ENCODE measurements around the gene CPHXL2.

CPHXL2 gene

GRCh38 chr16:75679366-75679765 is 2.6 kb upstream of the CPHXL2 start:
- H3K4me1 ChIP-seq (ENCODE audit: insufficient read depth, low read length) = no peaks in the 10 kb centered on the region
- H3K27ac ChIP-seq (ENCODE audit: low read length) = no peak overlapping the region
- H3K9ac ChIP-seq (ENCODE audit: low read depth, low read length) = no peak overlapping the region
- H3K9me3 ChIP-seq (ENCODE audit: insufficient read depth, low read depth, low read length) = peaks cover 19% of the 10 kb centered on the region
- no peaks in the 10 kb centered on the region for H3K36me3 ChIP-seq (ENCODE audit: insufficient read depth, low read depth, low read length)
- no peaks in the 10 kb centered on the region for H3K27me3 ChIP-seq (ENCODE audit: insufficient read depth, low read length)
- H3K4me3 ChIP-seq (ENCODE audit: low read length) = no peak overlapping the region

GRCh38 chr16:75667503-75667902 is 9.3 kb downstream of the CPHXL2 start:
- no peak overlapping the region for H3K27ac ChIP-seq (ENCODE audit: low read length)
- no peak overlapping the region for H3K9ac ChIP-seq (ENCODE audit: low read depth, low read length)
- no peaks in the 10 kb centered on the region for H3K9me3 ChIP-seq (ENCODE audit: insufficient read depth, low read depth, low read length)
- H3K36me3 ChIP-seq (ENCODE audit: insufficient read depth, low read depth, low read length) = no peaks in the 10 kb centered on the region
- no peaks in the 10 kb centered on the region for H3K27me3 ChIP-seq (ENCODE audit: insufficient read depth, low read length)
- H3K4me3 ChIP-seq (ENCODE audit: low read length) = no peak overlapping the region
- no peaks in the 10 kb centered on the region for H3K4me1 ChIP-seq (ENCODE audit: insufficient read depth, low read length)

- H3K9me3 ChIP-seq (ENCODE audit: insufficient read depth, low read depth, low read length) = no peaks in the 10 kb centered on the region
- no peak overlapping the region for H3K27ac ChIP-seq (ENCODE audit: low read length)
- H3K36me3 ChIP-seq (ENCODE audit: insufficient read depth, low read depth, low read length) = peaks cover 29% of the 10 kb centered on the region
- no peak overlapping the region for H3K9ac ChIP-seq (ENCODE audit: low read depth, low read length)
- H3K4me1 ChIP-seq (ENCODE audit: insufficient read depth, low read length) = no peaks in the 10 kb centered on the region
- no peaks in the 10 kb centered on the region for H3K27me3 ChIP-seq (ENCODE audit: insufficient read depth, low read length)
- no peak overlapping the region for H3K4me3 ChIP-seq (ENCODE audit: low read length)
These were observed 16.0 kb downstream of the CPHXL2 start for GRCh38 chr16:75660726-75661302.

GRCh38 chr16:75660321-75660720 is 16.5 kb downstream of the CPHXL2 start:
- Histone ChIP-seq H3K9ac (ENCODE audit: low read depth, low read length) (no peak overlapping the region), H3K36me3 (ENCODE audit: insufficient read depth, low read depth, low read length) (peaks cover 34% of the 10 kb centered on the region), H3K9me3 (ENCODE audit: insufficient read depth, low read depth, low read length) (no peaks in the 10 kb centered on the region), H3K4me3 (ENCODE audit: low read length) (no peak overlapping the region), H3K27me3 (ENCODE audit: insufficient read depth, low read length) (no peaks in the 10 kb centered on the region), H3K4me1 (ENCODE audit: insufficient read depth, low read length) (no peaks in the 10 kb centered on the region), H3K27ac (ENCODE audit: low read length) (no peak overlapping the region)

- H3K9ac ChIP-seq (ENCODE audit: low read depth, low read length) = no peak overlapping the region
- H3K27me3 ChIP-seq (ENCODE audit: insufficient read depth, low read length) = no peaks in the 10 kb centered on the region
- H3K27ac ChIP-seq (ENCODE audit: low read length) = no peak overlapping the region
- no peaks in the 10 kb centered on the region for H3K4me1 ChIP-seq (ENCODE audit: insufficient read depth, low read length)
- no peak overlapping the region for H3K4me3 ChIP-seq (ENCODE audit: low read length)
- H3K9me3 ChIP-seq (ENCODE audit: insufficient read depth, low read depth, low read length) = no peaks in the 10 kb centered on the region
- H3K36me3 ChIP-seq (ENCODE audit: insufficient read depth, low read depth, low read length) = peaks cover 45% of the 10 kb centered on the region
These were observed 18.6 kb downstream of the CPHXL2 start for GRCh38 chr16:75658175-75658574.

GRCh38 chr16:75653922-75654321 is 22.9 kb downstream of the CPHXL2 start:
- H3K9ac ChIP-seq (ENCODE audit: low read depth, low read length) = no peak overlapping the region
- peaks cover 9% of the 10 kb centered on the region; the same call in 1 of the 2 replicates for H3K4me1 ChIP-seq (ENCODE audit: insufficient read depth, low read length)
- no peaks in the 10 kb centered on the region for H3K9me3 ChIP-seq (ENCODE audit: insufficient read depth, low read depth, low read length)
- H3K27ac ChIP-seq (ENCODE audit: low read length) = no peak overlapping the region
- no peaks in the 10 kb centered on the region for H3K27me3 ChIP-seq (ENCODE audit: insufficient read depth, low read length)
- peaks cover 45% of the 10 kb centered on the region for H3K36me3 ChIP-seq (ENCODE audit: insufficient read depth, low read depth, low read length)
- H3K4me3 ChIP-seq (ENCODE audit: low read length) = no peak overlapping the region

GRCh38 chr16:75648265-75649076 is 28.3 kb downstream of the CPHXL2 start:
- Histone ChIP-seq H3K36me3 (ENCODE audit: insufficient read depth, low read depth, low read length) (peaks cover 23% of the 10 kb centered on the region), H3K4me1 (ENCODE audit: insufficient read depth, low read length) (peaks cover 9% of the 10 kb centered on the region; the same call in 1 of the 2 replicates), H3K4me3 (ENCODE audit: low read length) (peak overlapping the region; percentile 90), H3K9me3 (ENCODE audit: insufficient read depth, low read depth, low read length) (no peaks in the 10 kb centered on the region), H3K27me3 (ENCODE audit: insufficient read depth, low read length) (no peaks in the 10 kb centered on the region), H3K9ac (ENCODE audit: low read depth, low read length) (peak overlapping the region; percentile 95), H3K27ac (ENCODE audit: low read length) (peak overlapping the region; percentile 91)

- Histone ChIP-seq H3K36me3 (ENCODE audit: insufficient read depth, low read depth, low read length) (peaks cover 31% of the 10 kb centered on the region), H3K9me3 (ENCODE audit: insufficient read depth, low read depth, low read length) (no peaks in the 10 kb centered on the region), H3K27me3 (ENCODE audit: insufficient read depth, low read length) (no peaks in the 10 kb centered on the region), H3K27ac (ENCODE audit: low read length) (peak within 1 kb of the TSS; percentile 91), H3K4me3 (ENCODE audit: low read length) (peak within 1 kb of the TSS; percentile 90), H3K9ac (ENCODE audit: low read depth, low read length) (peak within 1 kb of the TSS; percentile 95), H3K4me1 (ENCODE audit: insufficient read depth, low read length) (peaks cover 9% of the 10 kb centered on the region; the same call in 1 of the 2 replicates)
These were observed 29.1 kb downstream of the CPHXL2 start, which contains the start of the genes KARS1 and TERF2IP for GRCh38 chr16:75647492-75648264. KARS1 (minus strand) TSS chr16:75647665; CDS start chr16:75647639, 26 bp downstream. TERF2IP (plus strand) TSS chr16:75647773; CDS start chr16:75647883, 110 bp downstream.

GRCh38 chr16:75647112-75647491 is 29.7 kb downstream of the CPHXL2 start:
- Histone ChIP-seq H3K4me1 (ENCODE audit: insufficient read depth, low read length) (peaks cover 9% of the 10 kb centered on the region; the same call in 1 of the 2 replicates), H3K27ac (ENCODE audit: low read length) (peak overlapping the region; percentile 72), H3K9ac (ENCODE audit: low read depth, low read length) (peak overlapping the region; percentile 95), H3K36me3 (ENCODE audit: insufficient read depth, low read depth, low read length) (peaks cover 37% of the 10 kb centered on the region), H3K9me3 (ENCODE audit: insufficient read depth, low read depth, low read length) (no peaks in the 10 kb centered on the region), H3K4me3 (ENCODE audit: low read length) (peak overlapping the region; percentile 90), H3K27me3 (ENCODE audit: insufficient read depth, low read length) (no peaks in the 10 kb centered on the region)

GRCh38 chr16:75644240-75645012 is 32.4 kb downstream of the CPHXL2 start:
- no peaks in the 10 kb centered on the region for H3K9me3 ChIP-seq (ENCODE audit: insufficient read depth, low read depth, low read length)
- H3K27me3 ChIP-seq (ENCODE audit: insufficient read depth, low read length) = no peaks in the 10 kb centered on the region
- H3K4me3 ChIP-seq (ENCODE audit: low read length) = no peak overlapping the region
- no peak overlapping the region for H3K27ac ChIP-seq (ENCODE audit: low read length)
- no peak overlapping the region for H3K9ac ChIP-seq (ENCODE audit: low read depth, low read length)
- no peaks in the 10 kb centered on the region for H3K4me1 ChIP-seq (ENCODE audit: insufficient read depth, low read length)
- peaks cover 62% of the 10 kb centered on the region for H3K36me3 ChIP-seq (ENCODE audit: insufficient read depth, low read depth, low read length)

- peaks cover 97% of the 10 kb centered on the region for H3K36me3 ChIP-seq (ENCODE audit: insufficient read depth, low read depth, low read length)
- no peak overlapping the region for H3K4me3 ChIP-seq (ENCODE audit: low read length)
- H3K4me1 ChIP-seq (ENCODE audit: insufficient read depth, low read length) = no peaks in the 10 kb centered on the region
- no peak overlapping the region for H3K27ac ChIP-seq (ENCODE audit: low read length)
- no peaks in the 10 kb centered on the region for H3K27me3 ChIP-seq (ENCODE audit: insufficient read depth, low read length)
- no peaks in the 10 kb centered on the region for H3K9me3 ChIP-seq (ENCODE audit: insufficient read depth, low read depth, low read length)
- no peak overlapping the region for H3K9ac ChIP-seq (ENCODE audit: low read depth, low read length)
These were observed 36.2 kb downstream of the CPHXL2 start for GRCh38 chr16:75640598-75640997.
